Karpas-422 (cell line): Measurements from ENCODE around the gene TLK1. TPM values are rescaled to one million over a fixed set of nuclear protein-coding genes. Genes with fewer than 3 reads are reported as not detected.

Experiments used
- DNase-seq: peaks from one replicate; pipeline ENCODE4 v3.0.0-alpha.2; 2015
- H2AFZ ChIP-seq: fragments of 200-600 bp; sonication (generic); 2 replicates; pipeline ENCODE4 v1.6.1; 2014; ENCODE audit warnings: antibody characterized with exemption, low read length, mixed read lengths
- H3K27ac ChIP-seq: fragments of 200-600 bp; sonication (generic); 2 replicates; pipeline ENCODE4 v1.5.1; 2014; ENCODE audit warnings: mild to moderate bottlenecking, low read length, moderate library complexity
- H3K27me3 ChIP-seq: fragments of 200-600 bp; sonication (generic); 2 replicates; pipeline ENCODE4 v1.6.1; 2014; ENCODE audit warnings: low read length, mixed read lengths
- H3K36me3 ChIP-seq: fragments of 200-600 bp; sonication (generic); 2 replicates; pipeline ENCODE4 v1.6.1; 2014; ENCODE audit warnings: low read length, mixed read lengths; ENCODE audit not compliant: insufficient read depth
- H3K4me1 ChIP-seq: fragments of 200-600 bp; sonication (generic); 2 replicates; pipeline ENCODE4 v1.6.1; 2014; ENCODE audit warnings: mild to moderate bottlenecking, low read length, mixed read lengths
- H3K4me2 ChIP-seq: fragments of 200-600 bp; sonication (generic); 2 replicates; pipeline ENCODE4 v1.6.1; 2014; ENCODE audit warnings: low read length, low read depth, mild to moderate bottlenecking; ENCODE audit not compliant: poor library complexity, severe bottlenecking
- H3K4me3 ChIP-seq: fragments of 200-600 bp; sonication (generic); 2 replicates; pipeline ENCODE4 v1.5.1; 2014; ENCODE audit warnings: mild to moderate bottlenecking, antibody characterized with exemption, low read length, mixed read lengths
- H3K79me2 ChIP-seq: fragments of 200-600 bp; sonication (generic); 2 replicates; pipeline ENCODE4 v1.6.1; 2014; ENCODE audit warnings: mild to moderate bottlenecking, low read length, mixed read lengths
- H3K9ac ChIP-seq: fragments of 200-600 bp; sonication (generic); 2 replicates; pipeline ENCODE4 v1.6.0; 2014; ENCODE audit warnings: low read length
- H3K9me2 ChIP-seq: fragments of 200-600 bp; sonication (generic), shearing (Covaris generic); replicated peaks from 2 replicates; pipeline ENCODE4 v1.6.0; 2014; ENCODE audit warnings: mild to moderate bottlenecking, low read length, moderate library complexity; ENCODE audit not compliant: insufficient read depth
- H3K9me3 ChIP-seq: fragments of 300-700, 200-600 bp; sonication (generic); 2 replicates; pipeline ENCODE4 v1.6.1; 2014; ENCODE audit warnings: low read length, mixed read lengths
- H4K20me1 ChIP-seq: fragments of 200-600 bp; sonication (generic); 2 replicates; pipeline ENCODE4 v1.6.1; 2014; ENCODE audit warnings: mild to moderate bottlenecking, antibody characterized with exemption, low read length, low read depth; ENCODE audit not compliant: insufficient read depth
- total RNA-seq: library from RNA; depleted of rRNA; stranded (reverse); fragments of >200 nt; shearing (Covaris generic); gene quantifications from 2 replicates; pipeline ENCODE4 v1.2.3, GENCODE V29; 2014; ENCODE audit warnings: low replicate concordance

Gene TLK1
- total RNA-seq, 1 experiment from 2014 or later, result 22.8 TPM

GRCh38 chr2:170969030-170969429 is 191.7 kb downstream of the TLK1 start:
- Histone ChIP-seq H2AFZ (no peak overlapping the region), H3K9me3 (no peaks in the 10 kb centered on the region), H3K4me3 (no peak overlapping the region), H3K4me1 (peaks cover 33% of the 10 kb centered on the region), H3K4me2 (no peak overlapping the region), H3K27ac (no peak overlapping the region), H3K9ac (no peak overlapping the region), H3K27me3 (no peaks in the 10 kb centered on the region), H4K20me1 (no peaks in the 10 kb centered on the region), H3K36me3 (peaks cover 22% of the 10 kb centered on the region; the same call in 1 of the 2 replicates), H3K9me2 (no peaks in the 10 kb centered on the region), H3K79me2 (no peaks in the 10 kb centered on the region)
- no peak for DNase-seq

- Histone ChIP-seq H3K9me2 (no peaks in the 10 kb centered on the region), H3K36me3 (peaks cover 22% of the 10 kb centered on the region; the same call in 1 of the 2 replicates), H3K79me2 (no peaks in the 10 kb centered on the region), H3K9ac (no peak overlapping the region), H3K9me3 (no peaks in the 10 kb centered on the region), H2AFZ (no peak overlapping the region), H3K4me3 (no peak overlapping the region), H3K27me3 (no peaks in the 10 kb centered on the region), H3K4me2 (no peak overlapping the region), H3K27ac (no peak overlapping the region), H4K20me1 (no peaks in the 10 kb centered on the region), H3K4me1 (peaks cover 29% of the 10 kb centered on the region)
- no peak for DNase-seq
Measured at GRCh38 chr2:170968205-170969003, 192.3 kb downstream of the TLK1 start.

- H3K4me3 ChIP-seq, result no peak overlapping the region
- no peak overlapping the region for H3K4me2 ChIP-seq
- H3K79me2 ChIP-seq, result no peaks in the 10 kb centered on the region
- no peak overlapping the region for H3K9ac ChIP-seq
- H3K27ac ChIP-seq, result no peak overlapping the region
- H3K36me3 ChIP-seq, result peaks cover 25% of the 10 kb centered on the region; the same call in 1 of the 2 replicates
- H3K9me3 ChIP-seq, result no peaks in the 10 kb centered on the region
- DNase-seq, result no peak
- H3K4me1 ChIP-seq, result peaks cover 21% of the 10 kb centered on the region
- H4K20me1 ChIP-seq, result no peaks in the 10 kb centered on the region
- H3K27me3 ChIP-seq, result no peaks in the 10 kb centered on the region
- no peak overlapping the region for H2AFZ ChIP-seq
- no peaks in the 10 kb centered on the region for H3K9me2 ChIP-seq
Measured at GRCh38 chr2:170967553-170967952, 193.1 kb downstream of the TLK1 start.

GRCh38 chr2:170966648-170967396 is 193.9 kb downstream of the TLK1 start:
- Histone ChIP-seq H3K9me3 (no peaks in the 10 kb centered on the region), H3K4me1 (peaks cover 18% of the 10 kb centered on the region), H3K4me3 (no peak overlapping the region), H3K27me3 (no peaks in the 10 kb centered on the region), H2AFZ (no peak overlapping the region), H3K4me2 (no peak overlapping the region), H3K9ac (no peak overlapping the region), H3K36me3 (peaks cover 30% of the 10 kb centered on the region; the same call in 1 of the 2 replicates), H4K20me1 (no peaks in the 10 kb centered on the region), H3K9me2 (no peaks in the 10 kb centered on the region), H3K27ac (no peak overlapping the region), H3K79me2 (no peaks in the 10 kb centered on the region)
- no peak for DNase-seq

- H3K4me3 ChIP-seq, result no peak overlapping the region
- H3K9me3 ChIP-seq, result no peaks in the 10 kb centered on the region
- no peak overlapping the region for H3K9ac ChIP-seq
- no peaks in the 10 kb centered on the region for H3K9me2 ChIP-seq
- peaks cover 41% of the 10 kb centered on the region; the same call in 1 of the 2 replicates for H3K36me3 ChIP-seq
- H4K20me1 ChIP-seq, result no peaks in the 10 kb centered on the region
- H3K27ac ChIP-seq, result no peak overlapping the region
- DNase-seq, result no peak
- H2AFZ ChIP-seq, result no peak overlapping the region
- peaks cover 18% of the 10 kb centered on the region for H3K4me1 ChIP-seq
- H3K27me3 ChIP-seq, result no peaks in the 10 kb centered on the region
- H3K79me2 ChIP-seq, result no peaks in the 10 kb centered on the region
- no peak overlapping the region for H3K4me2 ChIP-seq
Measured at GRCh38 chr2:170965446-170966225, 195.1 kb downstream of the TLK1 start.

- Histone ChIP-seq H3K9me2 (no peaks in the 10 kb centered on the region), H3K4me3 (no peak overlapping the region), H3K9me3 (no peaks in the 10 kb centered on the region), H2AFZ (no peak overlapping the region), H3K4me1 (no peaks in the 10 kb centered on the region; the same call in 1 of the 2 replicates), H4K20me1 (no peaks in the 10 kb centered on the region), H3K27me3 (no peaks in the 10 kb centered on the region), H3K9ac (no peak overlapping the region), H3K36me3 (peaks cover 50% of the 10 kb centered on the region; the same call in 1 of the 2 replicates), H3K79me2 (no peaks in the 10 kb centered on the region), H3K4me2 (no peak overlapping the region), H3K27ac (no peak overlapping the region)
- DNase-seq, result no peak
Measured at GRCh38 chr2:170963386-170963785, 197.3 kb downstream of the TLK1 start.

GRCh38 chr2:170953941-170954340 is 206.8 kb downstream of the TLK1 start:
- Histone ChIP-seq H3K9ac (no peak overlapping the region), H3K27ac (no peak overlapping the region), H3K9me2 (no peaks in the 10 kb centered on the region), H3K27me3 (no peaks in the 10 kb centered on the region), H3K4me2 (no peak overlapping the region), H3K9me3 (no peaks in the 10 kb centered on the region), H3K4me1 (peaks cover 34% of the 10 kb centered on the region), H3K36me3 (peaks cover 52% of the 10 kb centered on the region), H2AFZ (no peak overlapping the region), H3K4me3 (no peak overlapping the region), H3K79me2 (peaks cover 44% of the 10 kb centered on the region), H4K20me1 (peaks cover 13% of the 10 kb centered on the region; the same call in 1 of the 2 replicates)
- DNase-seq, result no peak
